ENCODE data around the gene SPACA9.

The SPACA9 gene

DNA sequence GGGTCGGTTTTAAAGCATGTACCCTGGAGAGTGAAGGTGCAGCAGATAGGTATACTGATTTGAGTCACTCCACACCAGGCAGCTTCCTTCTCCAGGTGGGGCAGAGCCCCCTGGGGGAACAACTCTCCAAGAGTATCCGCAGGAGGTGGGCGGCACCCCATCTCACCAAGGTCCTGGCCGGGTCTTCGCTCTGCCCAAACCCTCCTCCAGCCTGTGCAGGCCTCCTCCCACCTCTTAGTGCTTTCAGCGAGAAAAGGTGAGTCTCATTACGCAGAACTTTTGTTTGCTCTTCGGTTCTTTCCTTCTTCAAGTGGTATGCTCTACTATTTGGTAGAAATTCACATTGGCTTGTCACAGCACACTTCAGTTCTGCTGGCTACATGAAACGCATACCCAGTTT lies 13.7 kb downstream of the SPACA9 start:
- FAIRE-seq (no peak), DNase-seq (ENCODE audit: low spot score) (no peak)

DNA sequence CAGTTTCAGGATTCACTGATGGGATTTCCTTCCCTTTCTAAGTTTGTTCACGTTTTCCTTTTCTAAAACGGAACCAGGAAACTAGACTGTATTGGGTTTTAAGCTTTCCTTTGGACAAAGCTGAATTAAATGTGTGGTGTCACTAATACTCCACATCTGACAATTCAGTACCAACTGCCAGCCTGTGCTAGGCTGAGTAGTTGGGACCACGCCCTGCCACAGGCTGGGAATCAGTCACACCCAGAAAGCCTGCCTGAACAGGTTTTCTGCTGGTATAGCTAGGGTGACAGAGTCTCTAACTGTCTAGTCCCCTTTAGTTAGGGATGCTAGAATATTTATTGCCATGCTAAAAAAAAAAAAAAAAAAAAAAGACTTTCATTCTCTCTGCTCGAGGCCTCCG lies 15.6 kb downstream of the SPACA9 start:
- no peak for FAIRE-seq

DNA sequence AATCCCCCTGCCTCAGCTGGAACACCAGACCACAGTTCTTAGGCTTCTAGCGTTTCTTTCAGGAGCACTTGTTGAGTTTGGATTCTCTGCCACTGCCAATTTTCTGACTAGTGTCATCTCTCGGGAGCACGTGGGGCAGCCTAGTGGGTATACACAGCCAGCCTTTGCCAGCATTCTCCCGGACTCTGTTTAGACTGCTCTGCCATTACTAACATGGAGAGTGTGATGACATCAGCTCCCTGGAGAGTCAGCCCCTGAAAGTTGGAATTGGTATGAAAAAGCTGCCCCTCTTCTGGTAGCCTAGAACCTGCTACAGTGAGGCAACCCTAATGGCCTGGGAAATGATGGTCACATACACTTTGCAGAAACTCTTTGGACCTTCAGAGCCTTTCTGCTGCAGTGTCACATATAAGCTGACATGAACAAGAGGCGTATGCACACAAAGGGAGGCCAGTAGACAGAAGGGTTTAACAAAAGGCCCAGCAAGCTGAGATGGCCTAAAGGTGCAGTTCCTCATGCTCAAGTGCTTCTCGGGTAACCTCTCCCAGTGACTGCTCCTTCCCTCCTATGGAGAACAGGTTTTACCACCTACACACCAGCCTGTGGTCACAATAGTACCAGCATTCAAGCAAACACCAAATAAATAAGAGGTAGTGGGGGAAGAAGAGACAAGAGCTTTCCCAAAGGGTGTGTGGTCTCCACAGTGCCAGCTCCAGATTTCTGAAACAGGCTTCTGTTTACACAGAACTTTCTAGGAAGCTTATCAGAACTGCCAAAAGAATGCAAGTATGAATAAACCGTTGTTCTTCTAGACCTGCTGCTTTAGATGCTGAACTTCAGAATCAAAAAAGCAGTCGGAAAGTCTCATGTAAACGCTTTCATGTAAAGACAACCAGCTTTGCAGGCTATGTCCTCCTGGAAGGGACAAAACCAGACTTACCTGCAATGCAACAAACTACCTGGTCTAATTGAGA lies 16.5 kb downstream of the SPACA9 start:
- DNase-seq (ENCODE audit: low spot score) (no peak), FAIRE-seq (no peak)

More for the DNA sequence above, 15.6 kb downstream of the SPACA9 start:
- DNase-seq (ENCODE audit: low spot score) = no peak

DNA sequence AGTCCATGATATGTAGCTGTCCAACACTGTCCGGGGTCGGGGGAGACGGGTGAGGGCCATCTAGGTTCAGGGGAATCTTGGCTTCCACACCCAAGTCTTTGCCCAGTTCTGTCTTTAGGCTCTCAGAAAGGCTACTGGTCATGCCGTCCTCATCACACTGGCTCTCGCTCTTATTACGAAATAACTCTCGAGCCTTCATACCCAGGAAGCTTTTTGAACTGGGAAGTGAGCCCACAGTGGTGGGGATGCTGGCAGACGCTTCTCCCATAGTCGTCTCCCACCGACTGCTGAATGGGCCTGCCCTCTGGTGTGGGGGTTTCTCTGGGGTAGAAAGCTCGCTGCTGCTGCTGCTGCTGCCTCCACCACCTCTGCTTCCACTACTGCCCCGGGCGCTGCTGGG lies 17.6 kb downstream of the SPACA9 start:
- FAIRE-seq (no peak), DNase-seq (ENCODE audit: low spot score) (no peak)

GRCh38 chr9:132896906-132897305 lies 18.2 kb downstream of the SPACA9 start:
- DNase-seq (ENCODE audit: low spot score) = no peak
- FAIRE-seq = no peak

- FAIRE-seq = no peak
- no peak for DNase-seq (ENCODE audit: low spot score)
Measured at GRCh38 chr9:132898051-132898450, 19.4 kb downstream of the SPACA9 start.

GRCh38 chr9:132901858-132902831 lies 23.4 kb downstream of the SPACA9 start:
- FAIRE-seq = no peak
- peak; percentile 89 for DNase-seq (ENCODE audit: low spot score)

GRCh38 chr9:132903574-132904492 lies 25.1 kb downstream of the SPACA9 start:
- no peak for FAIRE-seq
- DNase-seq (ENCODE audit: low spot score) = no peak

- no peak for FAIRE-seq
- no peak for DNase-seq (ENCODE audit: low spot score)
Measured at GRCh38 chr9:132905726-132906125, 27.0 kb downstream of the SPACA9 start.

GRCh38 chr9:132908635-132909034 lies 29.9 kb downstream of the SPACA9 start:
- no peak for FAIRE-seq
- DNase-seq (ENCODE audit: low spot score) = no peak

GRCh38 chr9:132909311-132909710 lies 30.6 kb downstream of the SPACA9 start:
- DNase-seq (ENCODE audit: low spot score) (no peak), FAIRE-seq (no peak)

GRCh38 chr9:132910376-132910775 lies 31.7 kb downstream of the SPACA9 start:
- DNase-seq (ENCODE audit: low spot score) (no peak), FAIRE-seq (no peak)

- FAIRE-seq (no peak), DNase-seq (ENCODE audit: low spot score) (no peak)
Measured at GRCh38 chr9:132912131-132912530, 33.4 kb downstream of the SPACA9 start.

DNA sequence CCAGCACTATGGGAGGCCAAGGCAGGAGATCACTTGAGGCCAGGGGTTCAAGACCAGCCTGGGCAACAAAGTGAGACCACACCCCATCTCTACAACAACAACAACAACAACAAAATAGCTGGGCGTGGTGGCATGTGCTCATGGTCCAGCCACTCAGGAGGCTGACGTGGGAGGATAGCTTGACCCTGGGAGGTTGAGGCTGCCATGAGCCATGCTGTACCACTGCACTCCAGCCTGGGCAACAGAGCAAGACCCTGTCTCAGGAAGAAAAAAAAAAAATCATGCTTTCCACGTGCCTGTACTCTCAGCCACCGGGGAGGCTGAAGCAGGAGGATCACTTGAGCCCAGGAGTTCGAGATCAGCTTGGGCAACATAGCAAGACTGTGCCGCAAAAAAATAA lies 36.2 kb downstream of the SPACA9 start:
- DNase-seq (ENCODE audit: low spot score) (no peak), FAIRE-seq (no peak)

DNA sequence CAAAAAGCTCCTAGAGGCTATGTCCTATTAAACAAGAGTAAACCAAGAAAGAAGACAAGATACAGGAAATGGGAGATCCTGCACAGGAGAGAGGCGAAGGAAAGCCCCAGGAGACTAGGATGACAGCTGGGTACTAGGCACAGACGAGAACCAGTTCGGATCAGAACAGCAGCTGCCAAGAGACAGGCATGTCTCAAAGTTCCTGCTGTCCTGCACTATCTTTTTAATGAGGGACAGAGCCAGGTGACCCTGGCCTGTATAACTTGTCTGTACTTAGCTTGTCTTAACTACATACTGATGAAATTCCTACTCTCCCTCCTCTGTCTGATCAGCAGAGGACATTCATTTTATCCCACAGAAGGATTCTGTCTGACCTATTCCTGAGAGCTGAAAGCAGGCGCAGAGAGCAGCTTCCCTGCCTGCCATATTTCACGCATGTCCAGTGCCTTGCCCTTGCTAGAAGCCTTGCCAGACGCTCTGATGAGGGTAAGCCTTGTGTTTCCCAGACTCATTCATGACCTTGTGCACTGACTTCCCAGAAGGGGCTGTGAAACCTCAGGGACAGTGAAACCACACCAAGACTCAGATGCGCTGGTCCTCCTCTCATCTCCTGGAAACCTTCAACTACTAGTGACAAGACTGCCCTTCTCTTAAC lies 41.0 kb downstream of the SPACA9 start:
- no peak for DNase-seq (ENCODE audit: low spot score)
- FAIRE-seq = no peak

- DNase-seq (ENCODE audit: low spot score) = no peak
- FAIRE-seq = no peak
Measured at GRCh38 chr9:132923346-132923902, 44.7 kb downstream of the SPACA9 start.

- no peak for FAIRE-seq
- DNase-seq (ENCODE audit: low spot score) = no peak
Measured at GRCh38 chr9:132927704-132928103, 49.0 kb downstream of the SPACA9 start.

GRCh38 chr9:132931178-132931735 lies 52.6 kb downstream of the SPACA9 start:
- no peak for FAIRE-seq
- no peak for DNase-seq (ENCODE audit: low spot score)

DNA sequence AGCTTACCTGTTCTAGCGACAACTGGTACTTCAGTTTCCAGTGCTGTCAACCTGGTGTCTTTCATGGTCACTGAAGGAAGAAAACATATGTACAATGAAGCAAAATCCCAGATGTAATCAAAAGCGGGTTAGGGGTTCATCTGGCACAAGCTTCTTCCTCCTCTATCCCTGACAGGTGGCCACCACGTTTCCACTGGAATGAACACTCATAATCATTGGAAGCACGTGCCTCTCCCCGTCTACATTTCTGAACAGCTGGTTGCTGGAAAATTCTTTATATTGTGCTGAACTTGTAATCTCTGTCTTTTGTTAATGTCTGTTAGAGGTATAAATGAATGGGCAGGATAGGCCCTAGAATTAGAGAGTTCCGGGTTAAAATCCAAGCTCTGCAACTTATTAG lies 56.3 kb downstream of the SPACA9 start:
- FAIRE-seq = no peak

GRCh38 chr9:132937463-132937901 lies 58.8 kb downstream of the SPACA9 start:
- FAIRE-seq (no peak), DNase-seq (ENCODE audit: low spot score) (no peak)

More for the DNA sequence above, 56.3 kb downstream of the SPACA9 start:
- DNase-seq (ENCODE audit: low spot score) = no peak
